ENCODE results near the gene C3orf80.
"Not testable (repeated sequence)": the region's sequence is repeated elsewhere in the genome, so short reads cannot be mapped to it uniquely, and the experiment has no call there.

The C3orf80 gene

DNA sequence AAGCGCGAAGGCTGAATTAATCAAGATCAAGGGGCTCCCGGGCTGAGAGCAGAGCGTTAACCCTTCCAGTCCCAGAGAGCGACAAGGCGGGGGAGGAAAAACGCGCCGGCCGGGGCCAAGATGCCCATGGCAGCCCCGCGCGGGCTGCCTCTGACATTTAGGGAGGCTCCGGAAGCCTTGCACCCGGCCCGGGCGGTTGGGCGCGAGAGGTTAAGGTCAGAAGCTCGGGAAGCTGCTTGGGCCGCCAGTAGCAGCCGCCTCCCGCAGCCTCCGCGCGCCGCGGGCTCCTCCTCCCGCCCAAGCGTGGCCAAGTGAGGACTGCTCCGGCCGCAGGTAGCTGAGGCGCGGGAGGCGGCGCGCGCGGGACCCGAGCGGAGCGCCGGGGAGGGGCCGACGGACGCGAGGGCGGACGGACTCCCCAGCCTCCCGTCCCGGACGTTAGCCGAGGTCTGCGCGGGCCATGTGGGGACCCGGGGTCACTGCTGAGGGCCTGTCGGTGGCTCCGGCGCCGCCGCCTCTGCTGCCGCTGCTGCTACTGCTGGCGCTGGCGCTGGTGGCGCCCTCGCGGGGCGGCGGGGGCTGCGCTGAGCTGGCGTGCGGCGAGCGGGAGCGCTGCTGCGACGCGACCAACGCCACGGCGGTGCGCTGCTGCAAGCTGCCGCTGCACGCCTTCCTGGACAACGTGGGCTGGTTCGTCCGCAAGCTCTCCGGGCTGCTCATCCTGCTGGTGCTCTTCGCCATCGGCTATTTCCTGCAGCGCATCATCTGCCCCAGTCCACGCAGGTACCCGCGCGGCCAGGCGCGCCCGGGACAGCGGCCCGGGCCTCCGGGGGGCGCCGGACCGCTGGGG lies at the start of gene C3orf80:
TSS of gene C3orf80 (plus strand) at position 247 of the 850 bp plus-strand sequence. CDS start at position 461, 214 bp downstream.
- DNase-seq: peak; percentile 39

DNA sequence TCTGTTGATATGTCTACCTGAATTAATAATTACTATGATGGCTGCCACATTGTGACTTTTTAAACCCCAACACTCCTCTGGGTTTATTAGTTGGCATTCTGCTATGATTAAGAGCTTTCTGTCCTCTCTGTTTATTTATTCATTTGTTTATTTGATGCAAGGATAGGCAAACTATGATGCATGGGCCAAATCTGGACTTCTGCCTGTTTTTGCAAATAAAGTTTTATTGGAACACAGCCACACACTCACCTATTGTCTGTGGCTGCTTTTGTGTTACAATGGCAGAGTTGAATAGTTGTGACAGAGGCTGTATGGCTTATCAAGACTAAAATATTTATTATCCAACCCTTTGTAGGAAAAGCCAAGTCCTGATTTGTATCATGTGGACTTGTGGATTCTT lies 48.3 kb upstream of the C3orf80 start:
- DNase-seq: no peak

DNA sequence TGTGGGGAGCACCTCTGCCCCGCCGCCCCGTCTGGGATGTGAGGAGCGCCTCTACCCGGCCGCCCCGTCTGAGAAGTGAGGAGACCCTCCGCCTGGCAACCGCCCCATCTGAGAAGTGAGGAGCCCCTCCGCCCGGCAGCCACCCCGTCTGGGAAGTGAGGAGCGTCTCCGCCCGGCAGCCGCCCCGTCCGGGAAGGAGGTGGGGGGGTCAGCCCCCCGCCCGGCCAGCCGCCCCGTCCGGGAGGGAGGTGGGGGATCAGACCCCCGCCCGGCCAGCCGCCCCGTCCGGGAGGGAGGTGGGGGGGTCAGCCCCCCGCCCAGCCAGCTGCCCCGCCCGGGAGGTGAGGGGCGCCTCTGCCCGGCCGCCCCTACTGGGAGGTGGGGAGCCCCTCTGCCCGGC lies 46.6 kb upstream of the C3orf80 start:
- not testable (repeated sequence) for DNase-seq

DNA sequence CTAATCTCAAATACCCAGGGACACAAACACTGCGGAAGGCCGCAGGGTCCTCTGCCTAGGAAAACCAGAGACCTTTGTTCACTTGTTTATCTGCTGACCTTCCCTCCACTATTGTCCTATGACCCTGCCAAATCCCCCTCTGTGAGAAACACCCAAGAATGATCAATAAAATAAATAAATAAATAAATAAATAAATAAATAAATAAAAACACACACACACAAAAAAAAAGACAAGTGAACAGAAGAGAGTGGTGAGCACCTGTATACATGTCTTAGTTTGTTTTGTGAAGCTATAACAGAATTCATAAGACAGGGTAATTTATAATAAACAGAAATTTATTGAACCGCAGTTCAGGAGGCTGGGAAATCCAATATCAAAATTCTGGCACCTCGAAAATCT lies 45.8 kb upstream of the C3orf80 start:
- not testable (repeated sequence) for DNase-seq

DNA sequence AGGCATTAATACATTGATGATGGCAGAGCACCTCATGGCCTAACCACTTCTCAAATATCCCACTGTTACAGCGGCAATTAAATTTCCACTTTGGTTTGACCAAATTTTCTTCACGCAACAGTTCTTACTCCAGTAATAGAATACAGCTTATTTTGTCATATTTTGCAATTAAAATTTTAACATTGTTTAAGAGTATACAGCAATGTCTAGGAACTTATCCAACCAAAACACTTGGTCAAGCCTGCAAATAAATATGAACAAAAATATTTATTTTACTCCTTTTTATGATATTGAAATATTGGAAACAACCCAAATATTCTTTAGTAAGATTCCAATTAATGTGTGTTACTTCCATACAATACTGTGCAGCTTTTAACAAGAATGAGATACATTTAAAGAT lies 45.3 kb upstream of the C3orf80 start:
- DNase-seq: no peak

DNA sequence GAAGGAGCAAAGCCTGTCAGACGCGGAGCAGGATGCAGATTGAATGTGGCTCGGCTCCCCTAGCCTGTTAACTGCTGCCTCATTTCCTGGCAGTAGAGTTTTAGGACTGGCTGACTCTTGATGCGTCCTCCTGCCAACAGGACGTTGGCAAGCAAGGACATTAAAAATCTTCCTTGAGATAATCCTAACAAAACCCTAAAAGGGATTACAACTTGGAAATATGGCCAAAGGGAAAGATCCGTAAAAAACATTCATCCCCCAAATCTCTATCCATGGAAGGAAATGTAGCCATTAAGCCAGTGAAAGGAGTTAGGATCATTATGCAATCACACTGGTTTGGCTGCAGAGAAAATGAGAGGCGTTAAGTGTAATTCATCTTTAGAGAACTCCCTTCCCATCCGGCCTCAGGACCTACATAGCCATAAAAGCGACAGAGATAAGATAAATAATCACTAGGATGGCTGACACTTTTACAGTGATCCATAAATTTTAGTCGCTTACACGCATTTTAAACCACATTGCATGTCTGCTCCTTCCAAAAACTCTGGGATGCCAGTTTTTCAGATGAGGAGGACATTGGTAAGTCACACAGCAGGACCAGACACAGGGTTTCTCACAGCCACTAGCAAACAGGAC lies 44.5 kb upstream of the C3orf80 start:
- DNase-seq: no peak

DNA sequence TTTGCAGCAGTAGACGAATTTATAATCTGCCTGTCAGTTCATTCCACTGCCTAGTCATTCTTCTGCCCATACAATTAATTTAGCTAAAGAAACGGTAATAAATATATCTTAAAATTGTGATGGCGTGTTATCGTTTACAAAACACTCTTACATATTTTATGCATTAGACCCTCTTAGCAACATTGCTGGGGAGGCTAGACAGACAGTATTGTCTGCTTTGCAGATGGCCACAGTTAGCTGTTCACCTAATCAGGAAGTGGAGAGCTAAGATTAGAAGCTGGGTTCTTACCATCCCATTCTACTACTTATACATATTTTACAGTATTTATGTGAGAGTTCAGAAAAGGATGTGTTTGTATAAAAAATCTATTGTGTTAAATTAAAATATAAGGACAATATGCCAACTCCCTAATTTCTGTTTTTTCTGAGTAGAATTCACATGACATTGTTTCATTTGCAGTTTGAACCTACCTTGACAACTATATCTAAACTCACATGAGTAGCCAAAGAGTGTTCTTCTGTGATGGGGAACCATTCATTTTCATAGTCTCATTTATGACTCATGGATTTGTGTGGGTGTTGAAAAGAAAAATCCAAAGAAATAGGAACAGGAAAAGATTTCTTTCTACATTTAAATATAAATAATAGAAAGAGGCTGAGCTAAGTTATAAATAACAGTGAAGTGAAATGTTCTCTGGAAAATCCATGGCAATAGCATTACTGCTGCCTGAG lies 41.7 kb upstream of the C3orf80 start:
- no peak for DNase-seq

DNA sequence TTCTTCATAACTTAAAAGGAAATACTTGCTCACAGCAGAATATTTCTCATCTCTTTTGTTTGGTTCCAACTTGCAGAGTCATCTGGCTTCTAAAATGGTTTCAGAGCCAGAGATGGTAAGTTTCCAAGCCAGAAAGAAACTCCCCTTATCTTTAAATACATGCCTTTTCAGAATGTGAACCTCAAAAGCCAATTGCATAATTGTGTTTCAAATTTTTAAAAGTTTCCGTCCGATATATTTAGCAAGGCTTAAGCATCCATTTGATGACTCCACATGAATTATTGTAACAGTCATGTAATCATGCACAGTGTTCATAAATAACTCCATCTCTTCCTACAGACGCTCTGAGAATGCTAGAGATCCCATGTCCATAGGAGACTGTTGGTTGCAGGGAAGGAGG lies 40.6 kb upstream of the C3orf80 start:
- DNase-seq: no peak

DNA sequence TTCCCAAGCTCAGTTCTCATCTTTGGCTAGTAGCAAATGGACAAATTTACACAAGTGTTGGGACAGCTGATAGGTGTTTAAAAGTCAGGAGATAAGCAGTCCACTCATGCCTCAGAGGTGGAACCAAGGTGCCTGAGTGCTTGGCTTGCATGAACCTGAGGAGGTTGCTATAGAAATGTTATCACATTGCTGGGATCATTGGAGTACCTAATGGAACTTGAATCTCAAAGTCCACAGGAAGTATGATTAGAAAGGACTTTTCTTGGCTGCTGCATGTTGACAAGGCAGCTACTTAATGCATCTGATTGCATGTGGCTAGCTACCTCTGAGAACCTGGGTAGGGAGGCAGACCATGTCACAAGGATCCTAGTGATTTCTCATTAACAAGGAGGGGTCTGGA lies 39.5 kb upstream of the C3orf80 start:
- DNase-seq: no peak

DNA sequence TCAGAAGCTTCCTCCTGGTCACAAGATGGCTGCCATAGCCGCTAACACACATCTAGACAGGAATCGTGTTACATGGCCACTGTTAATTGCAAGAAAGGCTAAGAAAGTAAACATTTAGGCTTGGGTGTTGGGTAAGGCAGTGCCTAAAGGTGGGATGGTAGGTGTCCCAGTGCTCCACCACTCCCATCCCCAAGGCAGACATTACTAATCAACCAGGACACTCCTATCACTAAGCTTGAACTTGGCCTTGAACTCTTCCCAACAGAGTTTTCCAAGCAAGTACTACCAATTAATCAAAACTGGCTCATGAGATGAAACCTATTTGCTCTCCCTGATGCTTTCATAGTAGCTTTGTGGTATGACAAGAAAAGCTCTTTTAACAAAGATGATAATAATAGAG lies 37.9 kb upstream of the C3orf80 start:
- DNase-seq: no peak

DNA sequence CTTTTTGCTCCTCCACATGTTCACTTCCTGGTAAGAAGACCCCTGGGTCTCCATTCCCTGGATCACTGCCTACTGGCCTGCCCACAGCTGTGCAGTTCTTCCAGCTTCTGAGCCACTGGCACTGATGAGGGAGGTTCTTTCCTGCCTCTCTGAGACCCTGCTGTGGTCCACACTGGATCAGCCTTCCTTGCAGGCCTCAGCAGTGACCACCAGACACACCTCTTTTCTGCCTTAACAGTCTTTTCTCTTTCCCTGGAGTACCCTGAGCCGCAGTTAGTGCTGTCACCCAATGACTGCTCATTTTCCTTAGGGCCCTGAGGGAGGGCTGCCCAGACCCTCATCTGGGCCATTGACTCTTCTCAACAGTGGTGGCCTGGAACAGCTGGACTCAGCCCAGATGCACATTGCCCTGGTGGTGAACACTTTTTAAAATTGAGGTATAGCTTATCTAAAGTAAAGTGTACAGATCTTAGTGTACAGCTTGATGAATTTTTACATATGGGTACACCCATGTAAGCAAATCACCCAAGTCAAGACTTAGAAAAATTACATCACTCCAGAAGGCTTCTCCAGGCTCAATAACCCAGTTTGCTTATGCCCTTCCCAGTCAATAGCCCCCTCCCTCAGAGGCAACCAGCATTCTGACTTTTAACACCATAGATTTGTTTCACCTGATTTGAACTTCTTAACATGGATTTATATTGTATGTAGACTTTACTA lies 32.8 kb upstream of the C3orf80 start:
- DNase-seq: no peak

DNA sequence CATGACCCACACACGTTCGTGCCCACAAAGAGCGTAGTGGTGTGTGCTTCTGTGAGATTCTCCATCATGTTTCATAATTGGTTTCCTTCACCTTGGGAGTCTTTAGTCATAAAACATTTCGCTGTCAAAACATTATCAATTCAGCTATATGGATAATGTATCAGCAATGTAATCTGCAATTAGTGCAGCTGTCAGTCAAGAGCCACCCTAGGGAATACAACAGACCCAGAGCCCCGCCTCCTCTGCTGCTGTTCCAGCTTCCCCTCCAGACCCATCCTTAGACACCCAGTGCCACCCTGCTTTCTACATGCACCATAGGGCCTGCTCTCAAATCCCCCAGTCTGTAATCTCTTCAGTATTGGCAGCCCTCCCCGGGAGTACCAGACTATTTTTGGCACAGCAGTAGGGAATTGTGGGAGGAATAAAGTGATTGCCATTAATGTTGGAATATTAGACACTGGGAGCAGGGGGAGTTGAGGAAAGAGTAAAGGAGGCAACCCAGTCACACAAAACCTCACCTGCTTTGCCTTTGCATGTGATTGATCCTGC lies 31.5 kb upstream of the C3orf80 start:
- no peak for DNase-seq

DNA sequence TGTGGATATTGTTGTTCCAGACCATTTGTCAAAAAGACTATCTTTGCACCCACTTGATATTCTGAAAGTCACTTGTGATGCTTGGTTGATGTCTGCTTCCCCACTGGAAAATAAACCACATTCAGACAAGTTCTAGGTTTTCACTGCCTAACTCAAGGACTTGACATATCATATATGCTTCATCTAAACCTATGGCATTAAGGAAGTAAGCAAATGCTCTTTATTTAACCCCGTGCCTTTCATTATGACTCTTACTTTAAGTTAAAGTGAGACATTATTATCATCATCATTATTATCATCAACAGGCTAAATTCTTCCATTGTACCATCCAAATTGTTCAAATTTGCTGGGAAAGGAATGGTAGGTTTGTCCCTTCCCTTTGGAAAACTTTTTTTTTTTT lies 30.8 kb upstream of the C3orf80 start:
- no peak for DNase-seq

DNA sequence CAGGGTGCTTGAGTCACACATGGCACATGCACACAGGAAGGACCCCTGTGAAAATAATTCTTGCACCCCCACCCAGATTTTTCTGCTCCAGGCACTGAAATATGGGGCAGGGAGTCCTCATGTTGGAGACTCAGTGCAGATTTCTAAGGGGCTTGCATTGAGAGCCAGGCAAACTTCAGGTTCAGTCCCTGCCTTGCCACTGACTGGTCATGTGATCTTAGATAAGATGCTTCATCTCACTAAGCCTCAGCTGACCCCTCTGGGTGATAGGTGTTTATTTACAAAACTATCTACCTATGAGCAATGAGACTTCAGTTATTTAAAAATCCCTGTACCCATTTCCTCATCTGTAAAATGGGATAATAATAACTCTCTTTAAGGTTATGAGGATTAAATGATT lies 30.1 kb upstream of the C3orf80 start:
- no peak for DNase-seq

DNA sequence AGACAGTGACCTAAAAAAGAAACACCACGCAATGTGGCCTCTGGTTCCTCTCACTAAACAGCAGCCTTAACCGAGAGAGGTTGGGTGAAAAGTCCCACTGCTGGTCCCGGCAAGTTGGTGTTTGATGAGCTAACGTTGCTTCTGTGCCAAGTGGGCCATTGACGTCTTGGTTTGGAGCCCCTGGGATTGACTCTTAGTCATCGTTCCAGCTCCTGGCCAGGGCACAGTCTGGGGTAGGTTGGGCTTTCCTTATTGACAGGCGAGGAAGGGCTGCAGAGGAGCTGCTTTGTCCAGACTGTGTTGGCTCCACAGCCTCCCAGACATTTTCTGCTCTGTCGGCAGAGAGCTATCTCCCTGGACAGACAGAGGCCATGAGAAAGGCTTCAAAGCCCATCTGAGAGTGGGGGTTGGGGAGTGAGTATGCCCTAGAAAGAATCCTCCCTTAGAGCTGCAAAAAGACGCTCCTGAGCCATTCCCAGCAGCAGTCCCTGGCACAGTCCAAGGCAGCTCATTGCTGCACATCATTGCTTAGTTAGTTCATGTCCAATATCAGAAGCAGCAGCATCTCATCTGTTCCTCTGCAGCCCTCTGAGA lies 28.6 kb upstream of the C3orf80 start:
- no peak for DNase-seq

DNA sequence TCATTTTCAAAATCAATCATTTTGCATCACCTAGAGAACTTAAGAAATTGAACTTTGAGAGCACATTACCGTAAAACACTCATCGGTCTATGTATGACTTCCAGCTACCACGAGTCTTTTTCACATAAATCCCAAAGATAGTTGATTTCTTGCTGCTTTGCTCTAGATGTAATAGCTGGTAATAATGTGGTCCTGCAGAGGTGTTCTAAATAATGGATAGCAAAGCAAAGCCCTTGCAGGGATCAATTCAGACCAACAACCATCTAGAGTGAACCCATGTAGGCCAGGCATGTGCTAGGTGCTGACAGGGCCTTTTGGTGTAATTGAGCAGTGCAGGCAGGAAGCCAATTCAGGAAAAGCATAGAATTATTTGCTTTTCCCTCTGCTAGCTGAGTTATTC lies 26.1 kb upstream of the C3orf80 start:
- DNase-seq: no peak

DNA sequence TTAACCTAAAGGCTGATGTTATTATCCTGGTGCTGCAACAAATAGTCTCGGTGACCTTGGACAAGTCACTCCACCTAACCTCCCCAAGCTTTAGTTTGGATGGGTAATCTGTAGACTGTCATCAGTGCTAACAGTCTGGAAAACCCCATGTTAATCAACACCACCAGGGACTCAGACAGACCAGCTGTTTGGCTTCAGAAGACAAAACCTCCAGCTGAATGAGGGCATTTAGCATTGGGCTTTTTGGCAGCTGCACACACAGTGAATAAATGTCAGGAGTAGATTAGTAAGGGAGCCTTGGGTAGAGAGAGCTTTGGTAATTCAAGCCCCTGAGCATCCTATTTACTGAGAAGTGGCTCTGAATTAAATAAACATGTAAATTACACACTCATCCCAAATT lies 24.9 kb upstream of the C3orf80 start:
- peak; percentile 81 for DNase-seq

DNA sequence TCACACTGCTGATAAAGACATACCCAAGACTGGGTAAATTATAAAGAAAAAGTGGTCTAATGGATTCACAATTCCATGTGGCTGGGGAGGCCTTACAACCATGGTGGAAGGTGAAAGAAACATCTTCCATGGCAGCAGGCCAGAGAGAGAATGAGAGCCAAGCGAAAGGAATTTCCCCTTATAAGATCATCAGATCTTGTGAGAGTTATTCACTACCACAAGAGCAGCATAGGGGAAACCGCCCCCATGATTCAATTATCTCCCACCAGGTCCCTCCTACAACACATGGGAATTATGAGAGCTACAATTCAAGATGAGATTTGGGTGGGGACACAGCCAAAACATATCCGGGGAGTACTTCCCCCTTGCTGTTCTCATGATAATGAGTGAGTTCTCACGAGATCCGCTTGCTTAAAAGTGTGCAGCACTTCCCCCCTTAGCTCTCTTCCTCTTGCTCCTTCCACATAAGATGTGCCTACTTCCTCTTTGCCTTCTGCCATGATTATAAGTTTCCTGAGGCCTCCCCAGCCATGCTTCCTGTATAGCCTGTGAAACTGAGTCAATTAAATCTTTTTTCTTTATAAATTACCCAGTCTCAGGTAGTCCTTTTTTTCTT lies 20.7 kb upstream of the C3orf80 start:
- DNase-seq: not testable (repeated sequence)

DNA sequence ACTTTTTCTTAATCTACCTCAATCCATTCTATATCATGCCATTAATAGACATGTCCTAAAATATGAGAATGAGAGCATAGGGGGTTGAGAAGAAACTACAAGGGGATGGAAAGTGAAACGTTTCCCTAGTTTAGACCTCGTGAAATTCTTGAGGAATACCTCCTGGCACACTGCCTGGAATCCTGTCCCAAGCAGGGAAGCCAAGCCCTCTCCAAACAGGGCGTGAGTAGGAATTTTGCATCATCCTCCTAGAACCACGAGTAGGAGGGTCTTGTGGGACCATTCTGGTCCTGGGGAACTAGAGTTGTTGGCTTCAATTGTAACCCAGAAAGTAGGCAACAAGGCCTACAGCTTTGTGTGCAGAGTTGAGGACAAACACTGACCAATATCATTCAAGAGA lies 19.6 kb upstream of the C3orf80 start:
- DNase-seq: no peak

DNA sequence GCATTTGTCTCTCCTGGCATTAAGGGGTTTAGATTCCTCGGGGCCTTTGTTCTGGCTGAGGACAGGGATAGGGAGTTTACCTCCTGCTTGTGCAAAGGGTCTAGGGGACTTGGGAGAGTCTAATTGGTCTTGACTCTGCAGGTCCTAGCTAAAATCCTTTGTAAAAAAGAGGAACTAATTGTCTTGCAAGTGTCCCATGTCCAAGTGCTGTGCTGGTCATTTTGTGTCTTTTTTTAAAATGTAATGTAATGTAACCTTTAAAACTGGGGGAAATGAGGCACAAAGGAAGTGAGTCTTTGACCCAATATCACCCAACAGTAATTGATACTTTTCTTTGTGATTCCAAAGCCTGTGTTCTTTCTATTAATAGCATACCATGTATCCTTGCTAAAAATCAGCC lies 14.9 kb upstream of the C3orf80 start:
- DNase-seq: no peak

DNA sequence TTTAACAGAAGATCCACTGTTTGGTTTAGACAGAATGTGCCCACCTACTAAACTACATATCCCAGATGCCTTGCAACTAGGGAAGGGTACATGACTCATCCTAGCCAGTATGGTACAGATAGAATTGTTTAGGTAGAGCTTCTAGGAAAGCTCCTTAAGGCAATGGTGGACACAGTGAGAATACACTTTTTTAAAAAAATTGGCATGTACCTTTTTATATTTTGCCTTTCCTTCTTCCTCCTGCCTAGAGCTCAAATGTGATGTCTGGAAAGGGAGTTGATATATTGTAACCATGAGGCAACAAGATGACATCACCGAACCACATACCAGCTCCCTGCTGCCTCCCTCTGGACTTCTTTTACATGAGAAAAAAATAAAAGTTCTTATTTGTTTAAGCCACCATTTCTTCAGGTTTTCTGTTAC lies 14.4 kb upstream of the C3orf80 start:
- no peak for DNase-seq

DNA sequence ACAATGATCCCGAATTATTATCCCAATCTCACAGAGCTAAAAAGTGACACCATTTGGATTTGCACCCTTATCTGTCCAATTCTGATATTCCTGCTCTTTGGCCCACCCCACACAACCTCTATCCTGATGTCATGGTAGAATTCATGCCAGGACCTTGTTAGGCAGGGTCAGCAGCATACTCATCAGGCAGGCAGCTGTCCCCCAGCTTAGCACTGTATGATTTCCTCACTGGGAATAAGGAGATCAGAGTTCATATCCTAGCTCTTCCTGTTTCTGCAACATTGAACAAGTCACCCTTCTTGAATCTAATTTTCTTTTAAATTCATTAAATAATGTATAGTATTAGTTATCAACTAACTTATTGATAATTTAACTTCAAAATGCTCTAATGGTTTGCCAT lies 12.0 kb upstream of the C3orf80 start:
- no peak for DNase-seq
